ENCODE data around the gene ETV3L. TPM values are rescaled to one million over a fixed set of nuclear protein-coding genes. Genes with fewer than 3 reads are reported as not detected.

ETV3L gene
- total RNA-seq, 5 donors from 2014 or later (not counting 1 experiment from before 2014, with no cell fraction given) = not detected

DNA sequence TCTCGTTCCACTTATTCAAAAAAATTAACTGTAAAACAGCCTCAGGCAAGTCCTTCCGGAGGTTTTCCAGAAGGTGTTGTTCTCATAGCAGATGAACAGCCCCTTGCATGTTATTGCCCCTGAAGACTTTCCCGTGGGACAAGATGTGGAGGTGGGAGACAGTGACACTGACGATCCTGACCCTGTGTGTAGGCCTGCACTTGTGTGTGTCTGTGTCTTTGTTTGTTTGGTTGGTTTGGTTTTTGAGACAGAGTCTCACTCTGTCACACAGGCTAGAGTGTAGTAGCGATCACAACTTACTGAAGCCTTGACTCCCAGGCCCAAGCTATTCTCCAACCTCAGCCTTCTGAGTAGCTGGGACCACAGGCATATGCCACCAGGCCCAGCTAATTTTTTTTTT, 12.6 kb downstream of the ETV3L start:
- no peak overlapping the region for H3K27ac Mint-ChIP-seq
- Histone ChIP-seq H3K4me3 (ENCODE audit: control insufficient read depth in 1 of 2, extremely low read depth in 1 of 2, low read length in 1 of 2) (no peak overlapping the region), H3K4me1 (ENCODE audit: control insufficient read depth in 1 of 2, extremely low read depth in 1 of 2, insufficient read depth in 2 of 2, low read length in 2 of 2) (peaks cover 0 to 6% of the 10 kb centered on the region in 2 experiments), H3K27me3 (replicated peaks in 1 of 2; ENCODE audit: control insufficient read depth in 2 of 2, extremely low read depth in 1 of 2, insufficient read depth in 2 of 2, low read length in 1 of 2) (peaks cover 0 to 21% of the 10 kb centered on the region in 2 experiments), H3K36me3 (ENCODE audit: control insufficient read depth in 2 of 2, extremely low read depth in 1 of 2, insufficient read depth in 1 of 2, low read length in 1 of 2) (no peaks in the 10 kb centered on the region), H3K9me3 (no peaks in the 10 kb centered on the region), H3K27ac (ENCODE audit: low read length) (no peak overlapping the region)
- no peaks in the 10 kb centered on the region for H3K9me3 Mint-ChIP-seq
- H3K4me3 Mint-ChIP-seq = no peak overlapping the region
- ATAC-seq (replicated peaks in 1 of 4) = no peak
- ChIA-PET CTCF (interaction anchor here (0.7 to 5.9 kb wide), 4 partner anchors 54 to 74 kb away, joined by 4 to 186 read pairs (median 66); no protein-coding TSS in a partner anchor), POLR2A (no interaction called here)
- peaks cover 0 to 9% of the 10 kb centered on the region in 2 donors for H3K27me3 Mint-ChIP-seq
- 84% methylated on average over 3 of the region's 5 CpGs for WGBS (ENCODE audit: insufficient coverage)
- peaks cover 0 to 5% (median 4%) of the 10 kb centered on the region in 3 donors for H3K4me1 Mint-ChIP-seq
- no peak for DNase-seq
- H3K36me3 Mint-ChIP-seq = no peaks in the 10 kb centered on the region

DNA sequence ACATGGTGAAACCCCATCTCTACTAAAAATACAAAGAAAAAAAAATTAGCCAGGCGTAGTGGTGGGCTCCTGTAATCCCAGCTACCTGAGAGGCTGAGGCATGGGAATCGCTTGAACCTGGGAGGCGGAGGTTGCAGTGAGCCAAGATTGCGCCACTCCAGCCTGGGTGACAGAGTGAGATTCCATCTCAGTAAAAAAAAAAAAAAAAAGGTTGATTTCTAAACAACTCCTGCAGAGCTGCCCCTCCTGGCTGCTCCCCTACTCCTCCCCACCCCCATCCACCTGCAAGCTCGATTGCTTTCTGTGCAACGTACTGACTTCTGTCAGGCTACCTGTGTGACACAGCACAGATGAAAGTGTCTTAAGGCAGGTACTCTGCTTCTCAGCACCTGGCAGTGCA, 13.3 kb downstream of the ETV3L start:
- Mint-ChIP-seq H3K27ac (no peak overlapping the region), H3K9me3 (no peaks in the 10 kb centered on the region), H3K4me1 (peaks cover 0 to 5% (median 4%) of the 10 kb centered on the region in 3 donors), H3K4me3 (no peak overlapping the region), H3K27me3 (peaks cover 0 to 9% of the 10 kb centered on the region in 2 donors), H3K36me3 (no peaks in the 10 kb centered on the region)
- Histone ChIP-seq H3K36me3 (ENCODE audit: control insufficient read depth in 2 of 2, extremely low read depth in 1 of 2, insufficient read depth in 1 of 2, low read length in 1 of 2) (no peaks in the 10 kb centered on the region), H3K4me3 (ENCODE audit: control insufficient read depth in 1 of 2, extremely low read depth in 1 of 2, low read length in 1 of 2) (no peak overlapping the region), H3K27me3 (replicated peaks in 1 of 2; ENCODE audit: control insufficient read depth in 2 of 2, extremely low read depth in 1 of 2, insufficient read depth in 2 of 2, low read length in 1 of 2) (peaks cover 0 to 21% of the 10 kb centered on the region in 2 experiments), H3K27ac (ENCODE audit: low read length) (no peak overlapping the region), H3K4me1 (ENCODE audit: control insufficient read depth in 1 of 2, extremely low read depth in 1 of 2, insufficient read depth in 2 of 2, low read length in 2 of 2) (peaks cover 0 to 6% of the 10 kb centered on the region in 2 experiments), H3K9me3 (no peaks in the 10 kb centered on the region)
- DNase-seq = no peak
- no peak for ATAC-seq (replicated peaks in 1 of 4)
- CTCF ChIA-PET = interaction anchor here (5.2 to 5.9 kb wide), 2 partner anchors 68 to 69 kb away, joined by 126 to 186 read pairs; no protein-coding TSS in a partner anchor
- no CpG with 5 or more reads among the region's 6 CpGs for WGBS (ENCODE audit: insufficient coverage)
- POLR2A ChIA-PET = no interaction called here

DNA sequence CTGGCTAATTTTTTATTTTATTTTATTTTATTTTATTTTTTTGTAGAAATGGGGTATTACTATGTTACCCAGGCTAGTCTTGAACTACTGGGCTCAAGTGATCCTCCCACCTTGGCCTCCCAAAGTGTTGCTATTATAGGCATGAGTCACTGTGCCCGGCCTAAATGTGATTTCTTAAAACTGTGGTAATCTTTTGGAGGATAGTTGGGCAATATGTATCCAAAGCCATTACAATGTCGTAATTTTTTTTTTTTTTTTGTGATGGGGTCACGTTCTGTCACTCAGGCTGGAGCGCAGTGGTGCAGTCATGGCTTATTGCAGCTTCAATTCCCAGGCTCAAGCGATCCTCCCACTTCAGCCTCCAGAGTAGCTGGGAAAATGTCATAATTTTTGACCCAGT, 14.2 kb downstream of the ETV3L start:
- Mint-ChIP-seq H3K4me3 (no peak overlapping the region), H3K27me3 (peaks cover 1 to 9% of the 10 kb centered on the region in 2 donors), H3K4me1 (peaks cover 0 to 5% (median 4%) of the 10 kb centered on the region in 3 donors), H3K36me3 (no peaks in the 10 kb centered on the region), H3K27ac (no peak overlapping the region), H3K9me3 (no peaks in the 10 kb centered on the region)
- H3K4me1 ChIP-seq (ENCODE audit: control insufficient read depth in 1 of 2, extremely low read depth in 1 of 2, insufficient read depth in 2 of 2, low read length in 2 of 2) = peaks cover 0 to 5% of the 10 kb centered on the region in 2 experiments
- H3K9me3 ChIP-seq = no peaks in the 10 kb centered on the region
- ChIA-PET POLR2A (no interaction called here), CTCF (interaction anchor here in 1 of 2 donors (0.6 kb wide), 1 partner anchor 396 kb away, joined by 3 read pairs; no protein-coding TSS in a partner anchor)
- ATAC-seq (replicated peaks in 1 of 4) (no peak), DNase-seq (no peak)
- H3K27ac ChIP-seq (ENCODE audit: low read length) = no peak overlapping the region
- H3K4me3 ChIP-seq (ENCODE audit: control insufficient read depth in 1 of 2, extremely low read depth in 1 of 2, low read length in 1 of 2) = no peak overlapping the region
- H3K36me3 ChIP-seq (ENCODE audit: control insufficient read depth in 2 of 2, extremely low read depth in 1 of 2, insufficient read depth in 1 of 2, low read length in 1 of 2) = no peaks in the 10 kb centered on the region
- H3K27me3 ChIP-seq (replicated peaks in 1 of 2; ENCODE audit: control insufficient read depth in 2 of 2, extremely low read depth in 1 of 2, insufficient read depth in 2 of 2, low read length in 1 of 2) = peaks cover 0 to 12% of the 10 kb centered on the region in 2 experiments
- WGBS (ENCODE audit: insufficient coverage) = no CpG with 5 or more reads among the region's 5 CpGs

DNA sequence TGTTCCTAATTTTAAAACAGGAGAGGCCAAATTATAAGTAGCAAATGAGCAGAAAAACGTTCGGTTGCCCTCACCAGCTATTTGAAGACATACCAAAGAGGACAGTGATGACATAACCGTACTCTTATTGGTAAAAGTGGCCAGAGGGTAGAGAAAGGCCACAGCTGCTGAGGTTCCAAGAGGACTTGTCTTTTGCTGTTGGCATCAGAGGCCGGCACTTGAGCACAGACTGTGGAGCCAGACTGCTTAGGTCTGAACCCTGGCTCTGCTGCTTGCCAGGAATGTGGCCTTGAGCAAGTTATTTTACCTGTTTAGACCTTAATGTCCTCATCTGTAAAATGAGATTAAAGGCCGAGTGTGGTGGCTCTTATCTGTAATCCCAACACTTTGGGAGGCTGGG, 14.9 kb downstream of the ETV3L start:
- H3K9me3 ChIP-seq = no peaks in the 10 kb centered on the region
- H3K27me3 Mint-ChIP-seq = peaks cover 3 to 7% of the 10 kb centered on the region in 2 donors
- H3K36me3 Mint-ChIP-seq = no peaks in the 10 kb centered on the region
- no peak overlapping the region for H3K27ac Mint-ChIP-seq
- H3K36me3 ChIP-seq (ENCODE audit: control insufficient read depth in 2 of 2, extremely low read depth in 1 of 2, insufficient read depth in 1 of 2, low read length in 1 of 2) = no peaks in the 10 kb centered on the region
- H3K4me1 Mint-ChIP-seq = no peaks in the 10 kb centered on the region
- H3K4me1 ChIP-seq (ENCODE audit: control insufficient read depth in 1 of 2, extremely low read depth in 1 of 2, insufficient read depth in 2 of 2, low read length in 2 of 2) = no peaks in the 10 kb centered on the region
- 85% methylated on average over 4 of the region's 5 CpGs for WGBS (ENCODE audit: insufficient coverage)
- peaks cover 0 to 5% of the 10 kb centered on the region in 2 experiments for H3K27me3 ChIP-seq (replicated peaks in 1 of 2; ENCODE audit: control insufficient read depth in 2 of 2, extremely low read depth in 1 of 2, insufficient read depth in 2 of 2, low read length in 1 of 2)
- POLR2A ChIA-PET = no interaction called here
- H3K27ac ChIP-seq (ENCODE audit: low read length) = no peak overlapping the region
- no peak for ATAC-seq (replicated peaks in 1 of 4)
- no peak overlapping the region for H3K4me3 ChIP-seq (ENCODE audit: control insufficient read depth in 1 of 2, extremely low read depth in 1 of 2, low read length in 1 of 2)
- no peak for DNase-seq
- CTCF ChIA-PET = interaction anchor here in 1 of 2 donors (0.6 kb wide), 1 partner anchor 395 kb away, joined by 3 read pairs; no protein-coding TSS in a partner anchor
- H3K9me3 Mint-ChIP-seq = no peaks in the 10 kb centered on the region
- no peak overlapping the region for H3K4me3 Mint-ChIP-seq

DNA sequence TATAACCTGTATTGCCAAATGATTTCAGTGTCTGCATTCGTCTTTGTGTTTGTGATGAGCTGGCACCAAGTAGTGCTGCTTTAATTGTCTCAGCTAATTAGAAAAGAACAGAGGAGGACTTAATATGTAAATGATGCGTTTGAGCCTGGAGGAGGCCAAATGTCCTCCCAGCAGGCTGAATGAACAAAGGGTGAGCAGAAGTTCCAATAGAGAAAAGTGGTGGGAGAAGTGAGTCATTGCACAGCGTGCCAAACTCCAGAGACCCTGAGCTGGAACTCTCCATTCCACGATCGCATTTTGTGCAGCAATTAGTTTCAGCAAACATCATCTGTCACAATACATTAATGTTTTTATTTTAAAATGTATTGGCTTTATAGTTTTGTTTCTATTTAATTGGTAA, 17.9 kb downstream of the ETV3L start:
- Mint-ChIP-seq H3K4me1 (no peaks in the 10 kb centered on the region), H3K27me3 (peaks cover 20 to 22% of the 10 kb centered on the region in 2 donors), H3K4me3 (no peak overlapping the region), H3K36me3 (no peaks in the 10 kb centered on the region), H3K9me3 (no peaks in the 10 kb centered on the region), H3K27ac (no peak overlapping the region)
- Histone ChIP-seq H3K9me3 (no peaks in the 10 kb centered on the region), H3K27me3 (replicated peaks in 1 of 2; ENCODE audit: control insufficient read depth in 2 of 2, extremely low read depth in 1 of 2, insufficient read depth in 2 of 2, low read length in 1 of 2) (no peaks in the 10 kb centered on the region), H3K4me3 (ENCODE audit: control insufficient read depth in 1 of 2, extremely low read depth in 1 of 2, low read length in 1 of 2) (no peak overlapping the region), H3K4me1 (ENCODE audit: control insufficient read depth in 1 of 2, extremely low read depth in 1 of 2, insufficient read depth in 2 of 2, low read length in 2 of 2) (no peaks in the 10 kb centered on the region), H3K27ac (ENCODE audit: low read length) (no peak overlapping the region), H3K36me3 (ENCODE audit: control insufficient read depth in 2 of 2, extremely low read depth in 1 of 2, insufficient read depth in 1 of 2, low read length in 1 of 2) (no peaks in the 10 kb centered on the region)
- ATAC-seq (replicated peaks in 1 of 4) (no peak), DNase-seq (no peak)
- CTCF ChIA-PET = interaction anchor here in 1 of 2 donors (0.6 kb wide), 1 partner anchor 9 kb away, joined by 3 read pairs; no protein-coding TSS in a partner anchor
- no CpG with 5 or more reads among the region's 5 CpGs for WGBS (ENCODE audit: insufficient coverage)
- POLR2A ChIA-PET = no interaction called here

DNA sequence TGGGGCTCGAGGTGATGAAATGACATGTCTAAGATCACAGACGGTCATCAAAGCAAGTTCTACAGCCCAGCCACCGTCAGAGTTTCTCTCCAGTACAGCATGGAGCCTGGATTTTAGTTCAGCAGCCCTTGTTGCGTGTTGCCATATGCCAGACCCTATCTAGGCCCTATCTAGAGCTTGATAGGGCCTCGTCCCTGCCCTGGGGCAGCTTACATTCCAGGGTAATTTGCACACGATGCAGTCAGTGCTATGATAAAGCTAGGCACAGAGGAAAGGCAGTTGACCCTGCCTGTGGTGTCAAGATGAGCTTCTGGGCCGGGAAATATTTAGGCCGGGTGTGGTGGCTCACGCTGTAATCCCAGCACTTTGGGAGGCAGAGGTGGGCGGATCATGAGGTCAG, 18.9 kb downstream of the ETV3L start:
- ATAC-seq (replicated peaks in 1 of 4) (no peak), DNase-seq (no peak)
- no peaks in the 10 kb centered on the region for H3K9me3 Mint-ChIP-seq
- Histone ChIP-seq H3K4me3 (ENCODE audit: control insufficient read depth in 1 of 2, extremely low read depth in 1 of 2, low read length in 1 of 2) (no peak overlapping the region), H3K9me3 (no peaks in the 10 kb centered on the region), H3K27ac (ENCODE audit: low read length) (no peak overlapping the region), H3K4me1 (ENCODE audit: control insufficient read depth in 1 of 2, extremely low read depth in 1 of 2, insufficient read depth in 2 of 2, low read length in 2 of 2) (no peaks in the 10 kb centered on the region), H3K27me3 (replicated peaks in 1 of 2; ENCODE audit: control insufficient read depth in 2 of 2, extremely low read depth in 1 of 2, insufficient read depth in 2 of 2, low read length in 1 of 2) (peaks cover 0 to 5% of the 10 kb centered on the region in 2 experiments), H3K36me3 (ENCODE audit: control insufficient read depth in 2 of 2, extremely low read depth in 1 of 2, insufficient read depth in 1 of 2, low read length in 1 of 2) (no peaks in the 10 kb centered on the region)
- H3K27ac Mint-ChIP-seq = no peak overlapping the region
- 82% methylated on average over 10 of the region's 10 CpGs for WGBS (ENCODE audit: insufficient coverage)
- H3K4me1 Mint-ChIP-seq = no peaks in the 10 kb centered on the region
- peaks cover 22 to 26% of the 10 kb centered on the region in 2 donors for H3K27me3 Mint-ChIP-seq
- CTCF ChIA-PET = no interaction called here
- H3K36me3 Mint-ChIP-seq = no peaks in the 10 kb centered on the region
- no peak overlapping the region for H3K4me3 Mint-ChIP-seq
- POLR2A ChIA-PET = no interaction called here

Measured in T-cell (primary cell).